Calu3 (cell line): ENCODE results near the gene MZB1. TPM values are rescaled to one million over a fixed set of nuclear protein-coding genes. Genes with fewer than 3 reads are reported as not detected.

Source experiments
- BruUV-seq: library from RNA; stranded (reverse); fragments of 400-500 nt; replicated peaks from 2 replicates; lab custom pipeline; 2021; lab: Mats Ljungman, UMichigan
- CTCF ChIA-PET: fragments of 300-600 bp; sonication (Branson Sonifier 250); formaldehyde crosslinking; loops from one replicate; lab custom pipeline; 2022; ENCODE audit warnings: antibody characterized with exemption; lab: Charles Lee
- DNase-seq: peaks from one replicate; pipeline ENCODE4 v3.0.0; 2022
- H3K27ac Mint-ChIP-seq: one replicate; pipeline ENCODE4 v1.8.0; 2022; ENCODE audit warnings: mixed read lengths; ENCODE audit not compliant: unreplicated experiment
- H3K27me3 Mint-ChIP-seq: one replicate; pipeline ENCODE4 v1.8.0; 2022; ENCODE audit warnings: mixed read lengths; ENCODE audit not compliant: unreplicated experiment
- H3K36me3 Mint-ChIP-seq: one replicate; pipeline ENCODE4 v1.8.0; 2022; ENCODE audit warnings: mild to moderate bottlenecking, moderate library complexity, mixed read lengths; ENCODE audit not compliant: insufficient read depth, unreplicated experiment
- H3K4me1 Mint-ChIP-seq: one replicate; pipeline ENCODE4 v1.8.0; 2022; ENCODE audit warnings: mild to moderate bottlenecking, low read depth, mixed read lengths; ENCODE audit not compliant: unreplicated experiment
- H3K4me3 Mint-ChIP-seq: one replicate; pipeline ENCODE4 v1.8.0; 2022; ENCODE audit warnings: mild to moderate bottlenecking, low read depth, moderate library complexity, mixed read lengths; ENCODE audit not compliant: unreplicated experiment
- H3K9me3 Mint-ChIP-seq: one replicate; pipeline ENCODE4 v1.8.0; 2022; ENCODE audit warnings: low read depth, mixed read lengths; ENCODE audit not compliant: unreplicated experiment
- intact Hi-C: fragments of 100-400 bp; cut with micrococcal nuclease; formaldehyde crosslinking; loops from one replicate; pipeline ENCODE4 v1.10.0; 2022; ENCODE audit not compliant: unreplicated experiment
- total RNA-seq: library from RNA; stranded (reverse); gene quantifications from 2 replicates; pipeline ENCODE4 v1.2.3, GENCODE V29; 2022
- TF ChIP-seq, protein P1 (sequence below): fragments of 200-600 bp; IDR thresholded peaks from one replicate; pipeline ENCODE4 v1.8.0; 2022; ENCODE audit warnings: antibody characterized with exemption; ENCODE audit not compliant: unreplicated experiment

Gene MZB1
- total RNA-seq, 1 experiment from 2014 or later = not detected

DNA sequence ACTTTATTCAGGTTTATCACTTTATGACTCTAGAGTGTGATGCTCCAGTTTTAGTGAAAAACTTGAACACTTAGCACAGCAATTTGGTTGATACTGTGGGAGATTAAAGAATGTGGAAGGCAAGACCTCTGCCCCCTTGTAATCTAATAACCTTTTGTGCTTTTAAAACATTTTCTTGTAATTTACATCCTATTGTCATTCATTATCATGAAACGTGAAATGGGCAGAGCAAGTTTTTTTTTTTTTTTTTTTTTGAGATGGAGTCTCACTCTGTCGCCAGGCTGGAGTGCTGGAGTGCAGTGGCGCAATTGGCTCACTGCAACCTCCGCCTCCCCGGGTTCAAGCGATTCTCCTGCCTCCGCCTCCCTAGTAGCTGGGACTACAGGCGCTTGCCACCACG is 46.2 kb downstream of the MZB1 start:
- no TSS peak for BruUV-seq
- CTCF ChIA-PET = interaction anchor here (0.6 kb wide), 1 partner anchor 270 kb away, joined by 3 read pairs; no protein-coding TSS in a partner anchor
- Mint-ChIP-seq H3K36me3 (peaks cover 47% of the 10 kb centered on the region), H3K27me3 (no peaks in the 10 kb centered on the region), H3K4me1 (peaks cover 14% of the 10 kb centered on the region), H3K27ac (peak overlapping the region; percentile 90), H3K4me3 (peak overlapping the region; percentile 83), H3K9me3 (no peaks in the 10 kb centered on the region)
- TF ChIP-seq, protein P1, sequence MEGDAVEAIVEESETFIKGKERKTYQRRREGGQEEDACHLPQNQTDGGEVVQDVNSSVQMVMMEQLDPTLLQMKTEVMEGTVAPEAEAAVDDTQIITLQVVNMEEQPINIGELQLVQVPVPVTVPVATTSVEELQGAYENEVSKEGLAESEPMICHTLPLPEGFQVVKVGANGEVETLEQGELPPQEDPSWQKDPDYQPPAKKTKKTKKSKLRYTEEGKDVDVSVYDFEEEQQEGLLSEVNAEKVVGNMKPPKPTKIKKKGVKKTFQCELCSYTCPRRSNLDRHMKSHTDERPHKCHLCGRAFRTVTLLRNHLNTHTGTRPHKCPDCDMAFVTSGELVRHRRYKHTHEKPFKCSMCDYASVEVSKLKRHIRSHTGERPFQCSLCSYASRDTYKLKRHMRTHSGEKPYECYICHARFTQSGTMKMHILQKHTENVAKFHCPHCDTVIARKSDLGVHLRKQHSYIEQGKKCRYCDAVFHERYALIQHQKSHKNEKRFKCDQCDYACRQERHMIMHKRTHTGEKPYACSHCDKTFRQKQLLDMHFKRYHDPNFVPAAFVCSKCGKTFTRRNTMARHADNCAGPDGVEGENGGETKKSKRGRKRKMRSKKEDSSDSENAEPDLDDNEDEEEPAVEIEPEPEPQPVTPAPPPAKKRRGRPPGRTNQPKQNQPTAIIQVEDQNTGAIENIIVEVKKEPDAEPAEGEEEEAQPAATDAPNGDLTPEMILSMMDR = no peak
- intact Hi-C loops = loop anchor here (5.0 kb wide), 1 partner anchor 49 kb away; no protein-coding TSS in a partner anchor
- no peak for DNase-seq

DNA sequence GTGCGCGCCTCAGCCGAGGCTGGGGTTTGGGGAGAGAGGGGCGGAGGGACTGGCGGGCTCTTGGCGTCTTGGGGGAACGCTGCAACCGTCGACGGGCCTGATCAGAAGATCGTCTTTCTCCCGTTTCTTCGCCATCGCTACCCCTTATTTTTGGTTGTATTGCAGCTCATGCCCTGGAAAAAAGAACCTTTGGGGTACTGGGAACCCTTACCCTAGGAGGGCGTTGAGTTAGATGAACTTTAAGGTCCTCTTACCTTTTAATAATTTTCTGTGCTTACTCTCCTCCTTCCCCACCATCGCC is 47.3 kb downstream of the MZB1 start:
- intact Hi-C loops = loop anchor here (5.0 kb wide), 1 partner anchor 50 kb away; no protein-coding TSS in a partner anchor
- no peaks in the 10 kb centered on the region for H3K9me3 Mint-ChIP-seq
- H3K27me3 Mint-ChIP-seq = no peaks in the 10 kb centered on the region
- CTCF ChIA-PET = interaction anchor here (0.6 to 1.7 kb wide), 11 partner anchors 14 to 766 kb away, joined by 3 to 12 read pairs (median 5); partner anchors contain the start of gene MATR3
- no TSS peak for BruUV-seq
- TF ChIP-seq, protein P1 = no peak
- H3K4me1 Mint-ChIP-seq = peaks cover 14% of the 10 kb centered on the region
- H3K36me3 Mint-ChIP-seq = peaks cover 52% of the 10 kb centered on the region
- H3K4me3 Mint-ChIP-seq = peak overlapping the region; percentile 83
- no peak for DNase-seq
- peak overlapping the region; percentile 90 for H3K27ac Mint-ChIP-seq

DNA sequence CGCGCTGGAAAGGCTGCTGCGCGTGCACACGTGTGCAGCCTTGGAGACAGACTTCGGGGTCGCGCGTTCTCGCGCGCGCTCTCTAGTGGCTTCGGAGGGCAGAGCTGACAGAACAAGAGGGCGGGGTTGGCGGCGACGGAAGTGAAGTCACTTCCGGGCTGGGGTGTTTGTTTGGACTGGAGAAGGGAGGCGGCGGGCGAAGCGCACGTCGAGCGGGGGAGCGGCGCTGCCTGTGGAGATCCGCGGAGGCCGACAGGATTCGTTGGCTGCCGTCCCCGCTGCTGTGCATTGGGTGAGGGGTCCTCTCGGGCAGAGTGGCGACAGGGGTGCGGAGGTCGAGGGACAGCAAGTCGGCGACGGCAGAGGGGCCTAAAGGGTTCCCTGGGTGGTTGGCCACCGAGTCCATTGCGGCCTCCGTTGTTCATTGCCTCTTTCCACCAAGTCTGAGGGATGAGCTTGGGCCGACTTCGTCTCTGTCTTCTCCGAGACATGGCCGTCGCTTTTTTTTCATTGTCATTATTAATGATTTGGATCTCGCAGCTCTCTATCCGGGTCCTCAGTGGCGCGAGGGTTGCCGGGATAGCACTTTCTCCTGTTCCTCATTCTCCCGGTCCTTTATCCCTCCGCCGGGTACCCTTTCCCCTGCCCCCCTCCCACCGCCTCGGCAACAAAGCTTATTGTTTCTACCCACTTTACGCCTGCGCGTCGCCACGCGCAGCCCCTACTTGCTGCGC is 47.9 kb downstream of the MZB1 start, which contains the start of gene PAIP2:
Gene PAIP2, plus strand, starts transcription at position 166 of the 734 bp plus-strand sequence. CDS start 21,931 bp downstream, outside the sequence.
- intact Hi-C loops = loop anchor here (5.0 kb wide), 1 partner anchor 50 kb away; no protein-coding TSS in a partner anchor
- H3K9me3 Mint-ChIP-seq = no peaks in the 10 kb centered on the region
- H3K4me1 Mint-ChIP-seq = peaks cover 14% of the 10 kb centered on the region
- H3K4me3 Mint-ChIP-seq = peak within 1 kb of the TSS; percentile 83
- TF ChIP-seq, protein P1 = peak; percentile 78
- TSS peak; percentile 97 for BruUV-seq
- CTCF ChIA-PET = interaction anchor here (0.6 to 1.7 kb wide), 12 partner anchors 14 to 766 kb away, joined by 3 to 12 read pairs (median 4); partner anchors contain the start of gene MATR3
- no peaks in the 10 kb centered on the region for H3K27me3 Mint-ChIP-seq
- H3K36me3 Mint-ChIP-seq = peaks cover 52% of the 10 kb centered on the region
- H3K27ac Mint-ChIP-seq = peak within 1 kb of the TSS; percentile 90
- peak; percentile 98 for DNase-seq

DNA sequence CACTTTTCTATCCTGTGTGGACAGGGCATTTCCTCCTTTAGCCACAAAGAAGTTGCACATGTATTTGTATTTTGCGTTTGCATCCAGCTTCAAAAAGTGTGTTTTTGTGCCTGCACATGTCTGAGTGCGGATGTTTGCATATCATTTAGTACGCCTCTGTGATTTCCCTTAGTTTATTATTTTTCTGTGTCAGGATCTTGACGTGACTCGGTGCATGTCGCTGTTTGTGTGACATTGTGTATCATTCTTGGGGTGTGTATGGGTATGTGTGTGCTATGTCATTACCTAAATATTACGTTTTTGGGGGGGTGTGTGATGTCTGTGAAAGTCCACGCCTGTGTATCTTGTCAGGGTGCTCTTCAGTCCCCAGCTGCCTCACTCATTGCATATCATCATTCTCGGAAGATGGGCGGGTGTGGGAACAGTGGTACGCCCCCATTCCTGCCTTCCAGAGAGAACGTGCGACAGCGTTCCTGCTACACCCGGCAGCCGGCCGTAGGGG is 48.5 kb downstream of the MZB1 start:
- TF ChIP-seq, protein P1 = no peak
- intact Hi-C loops = loop anchor here (5.0 kb wide), 1 partner anchor 51 kb away; no protein-coding TSS in a partner anchor
- H3K27me3 Mint-ChIP-seq = no peaks in the 10 kb centered on the region
- H3K36me3 Mint-ChIP-seq = peaks cover 54% of the 10 kb centered on the region
- CTCF ChIA-PET = interaction anchor here (0.6 to 1.7 kb wide), 5 partner anchors 13 to 65 kb away, joined by 3 to 12 read pairs (median 5); partner anchors contain the start of gene MATR3
- no TSS peak for BruUV-seq
- H3K4me1 Mint-ChIP-seq = peaks cover 14% of the 10 kb centered on the region
- peak overlapping the region; percentile 83 for H3K4me3 Mint-ChIP-seq
- DNase-seq = no peak
- H3K9me3 Mint-ChIP-seq = no peaks in the 10 kb centered on the region
- H3K27ac Mint-ChIP-seq = peak overlapping the region; percentile 90
